ENCODE data around the gene HIP1. TPM values are rescaled to one million over a fixed set of nuclear protein-coding genes. Genes with fewer than 3 reads are reported as not detected.

The HIP1 gene
- total and polyA plus RNA-seq, 2 of the 13 experiments (the other 11 are each of a cell fraction or from before 2014, with no cell fraction given) = 4.5 to 6.2 TPM

DNA sequence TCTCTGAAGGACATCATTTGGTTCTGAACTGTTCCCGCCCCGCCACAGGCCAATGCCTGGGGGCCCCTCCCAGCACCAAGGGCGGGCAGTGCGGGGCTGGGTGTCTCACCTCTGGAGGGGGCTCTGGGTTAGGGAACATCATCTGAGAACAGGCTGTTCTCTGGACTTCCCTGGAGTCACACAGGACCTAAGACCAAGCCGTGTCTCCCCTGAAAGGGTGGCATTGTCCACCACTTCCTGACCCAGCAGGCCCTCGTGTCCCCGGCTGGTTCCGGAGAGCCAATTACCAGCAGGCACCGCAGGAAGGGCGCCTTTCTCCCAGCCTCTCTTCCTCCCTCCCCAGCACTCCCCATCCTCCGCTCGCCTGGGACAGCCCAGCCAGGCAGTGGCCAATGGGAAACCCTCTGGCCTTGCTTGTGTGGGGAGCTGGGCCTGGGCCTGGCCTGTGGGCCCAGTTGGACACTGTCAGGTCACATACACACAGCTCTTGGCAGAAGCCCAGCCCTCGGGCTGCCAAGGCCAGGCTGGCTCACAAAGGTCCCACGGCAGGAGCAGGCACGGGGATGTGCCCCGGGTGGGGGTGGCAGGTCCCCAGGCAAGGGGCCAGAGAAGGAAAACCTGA lies 127.1 kb downstream of the HIP1 start (continued):
- TF ChIP-seq ZSCAN30 (CRISPR knock-in tag; IDR thresholded peaks at IDR 0.05) (no peak), SETDB1 (CRISPR knock-in tag; IDR thresholded peaks at IDR 0.05; ENCODE audit: borderline replicate concordance) (no peak), ZNF264 (CRISPR knock-in tag; IDR thresholded peaks at IDR 0.05) (no peak), HMGA1 (CRISPR knock-in tag; conservative IDR thresholded peaks at IDR 0.05) (no peak), RBM39 (IDR thresholded peaks at IDR 0.05; ENCODE audit: low read depth, low read length, poor library complexity, severe bottlenecking) (peak; percentile 66), ETV6 (CRISPR knock-in tag; conservative IDR thresholded peaks at IDR 0.05) (no peak), MYNN (CRISPR knock-in tag; IDR thresholded peaks at IDR 0.05; ENCODE audit: low read depth) (no peak), PLRG1 (conservative IDR thresholded peaks at IDR 0.05) (no peak), ZNF782 (CRISPR knock-in tag; IDR thresholded peaks at IDR 0.05; ENCODE audit: borderline replicate concordance) (no peak), ZNF547 (CRISPR knock-in tag; IDR thresholded peaks at IDR 0.05) (no peak), CBFB (CRISPR knock-in tag; IDR thresholded peaks at IDR 0.05) (0 out of 2 replicates have a peak, but pooled peaks have one; percentile 20), ZNF563 (CRISPR knock-in tag; IDR thresholded peaks at IDR 0.05) (no peak), ZFP36 (IDR thresholded peaks at IDR 0.05; ENCODE audit: borderline replicate concordance, low read depth, low read length, partially characterized antibody) (no peak), ZNF33B (CRISPR knock-in tag; IDR thresholded peaks at IDR 0.05) (no peak), TARDBP (CRISPR knock-in tag; IDR thresholded peaks at IDR 0.05) (peak; percentile 65), SRF (IDR thresholded peaks at IDR 0.05; ENCODE audit: low read depth, low read length) (no peak), RCOR2 (CRISPR knock-in tag; IDR thresholded peaks at IDR 0.05) (no peak), ZFP90 (CRISPR knock-in tag; IDR thresholded peaks at IDR 0.05; ENCODE audit: borderline replicate concordance) (0 out of 2 replicates have a peak, but pooled peaks have one; percentile 47)
- TF ChIP-seq, protein P1, sequence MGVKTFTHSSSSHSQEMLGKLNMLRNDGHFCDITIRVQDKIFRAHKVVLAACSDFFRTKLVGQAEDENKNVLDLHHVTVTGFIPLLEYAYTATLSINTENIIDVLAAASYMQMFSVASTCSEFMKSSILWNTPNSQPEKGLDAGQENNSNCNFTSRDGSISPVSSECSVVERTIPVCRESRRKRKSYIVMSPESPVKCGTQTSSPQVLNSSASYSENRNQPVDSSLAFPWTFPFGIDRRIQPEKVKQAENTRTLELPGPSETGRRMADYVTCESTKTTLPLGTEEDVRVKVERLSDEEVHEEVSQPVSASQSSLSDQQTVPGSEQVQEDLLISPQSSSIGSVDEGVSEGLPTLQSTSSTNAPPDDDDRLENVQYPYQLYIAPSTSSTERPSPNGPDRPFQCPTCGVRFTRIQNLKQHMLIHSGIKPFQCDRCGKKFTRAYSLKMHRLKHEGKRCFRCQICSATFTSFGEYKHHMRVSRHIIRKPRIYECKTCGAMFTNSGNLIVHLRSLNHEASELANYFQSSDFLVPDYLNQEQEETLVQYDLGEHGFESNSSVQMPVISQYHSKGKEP (CRISPR knock-in tag; IDR thresholded peaks at IDR 0.05) = no peak
- TF ChIP-seq, protein P2, sequence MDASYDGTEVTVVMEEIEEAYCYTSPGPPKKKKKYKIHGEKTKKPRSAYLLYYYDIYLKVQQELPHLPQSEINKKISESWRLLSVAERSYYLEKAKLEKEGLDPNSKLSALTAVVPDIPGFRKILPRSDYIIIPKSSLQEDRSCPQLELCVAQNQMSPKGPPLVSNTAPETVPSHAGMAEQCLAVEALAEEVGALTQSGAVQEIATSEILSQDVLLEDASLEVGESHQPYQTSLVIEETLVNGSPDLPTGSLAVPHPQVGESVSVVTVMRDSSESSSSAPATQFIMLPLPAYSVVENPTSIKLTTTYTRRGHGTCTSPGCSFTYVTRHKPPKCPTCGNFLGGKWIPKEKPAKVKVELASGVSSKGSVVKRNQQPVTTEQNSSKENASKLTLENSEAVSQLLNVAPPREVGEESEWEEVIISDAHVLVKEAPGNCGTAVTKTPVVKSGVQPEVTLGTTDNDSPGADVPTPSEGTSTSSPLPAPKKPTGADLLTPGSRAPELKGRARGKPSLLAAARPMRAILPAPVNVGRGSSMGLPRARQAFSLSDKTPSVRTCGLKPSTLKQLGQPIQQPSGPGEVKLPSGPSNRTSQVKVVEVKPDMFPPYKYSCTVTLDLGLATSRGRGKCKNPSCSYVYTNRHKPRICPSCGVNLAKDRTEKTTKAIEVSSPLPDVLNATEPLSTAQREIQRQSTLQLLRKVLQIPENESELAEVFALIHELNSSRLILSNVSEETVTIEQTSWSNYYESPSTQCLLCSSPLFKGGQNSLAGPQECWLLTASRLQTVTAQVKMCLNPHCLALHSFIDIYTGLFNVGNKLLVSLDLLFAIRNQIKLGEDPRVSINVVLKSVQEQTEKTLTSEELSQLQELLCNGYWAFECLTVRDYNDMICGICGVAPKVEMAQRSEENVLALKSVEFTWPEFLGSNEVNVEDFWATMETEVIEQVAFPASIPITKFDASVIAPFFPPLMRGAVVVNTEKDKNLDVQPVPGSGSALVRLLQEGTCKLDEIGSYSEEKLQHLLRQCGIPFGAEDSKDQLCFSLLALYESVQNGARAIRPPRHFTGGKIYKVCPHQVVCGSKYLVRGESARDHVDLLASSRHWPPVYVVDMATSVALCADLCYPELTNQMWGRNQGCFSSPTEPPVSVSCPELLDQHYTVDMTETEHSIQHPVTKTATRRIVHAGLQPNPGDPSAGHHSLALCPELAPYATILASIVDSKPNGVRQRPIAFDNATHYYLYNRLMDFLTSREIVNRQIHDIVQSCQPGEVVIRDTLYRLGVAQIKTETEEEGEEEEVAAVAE (CRISPR knock-in tag; IDR thresholded peaks at IDR 0.05; ENCODE audit: borderline replicate concordance) = peak; percentile 77; the same call in 1 of the 2 replicates
- TF ChIP-seq, protein P3, sequence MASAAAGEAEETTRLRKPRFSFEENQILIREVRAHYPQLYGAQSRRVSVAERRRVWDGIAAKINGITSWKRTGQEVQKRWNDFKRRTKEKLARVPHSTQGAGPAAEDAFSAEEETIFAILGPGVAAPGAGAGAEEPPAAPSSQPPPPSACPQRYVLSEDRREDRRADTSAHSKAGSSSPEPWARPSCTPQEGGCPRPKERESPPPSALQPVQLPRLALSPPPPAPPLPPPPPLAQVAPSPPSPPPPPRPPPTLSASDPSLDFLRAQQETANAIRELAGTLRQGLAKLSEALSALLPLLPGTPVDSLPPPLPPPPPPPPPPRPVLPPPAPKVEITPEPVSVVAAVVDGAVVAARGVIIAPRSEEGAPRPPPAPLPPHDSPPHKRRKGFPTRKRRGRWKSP (CRISPR knock-in tag; IDR thresholded peaks at IDR 0.05) = no peak

All from HepG2 (cell line).